Posterior vena cava (tissue), 2 donors: Measurements from ENCODE around the gene GCDH. TPM values are rescaled to one million over a fixed set of nuclear protein-coding genes. Genes with fewer than 3 reads are reported as not detected.

Source experiments
- microRNA-seq, 2 donors: library from miRNA; unstranded; fragments of <30 nt; microRNA quantifications; one replicate each; pipeline ENCODE4 v1.2.0, GENCODE V29; 2020 to 2021; ENCODE audit warnings: borderline microRNAs expressed in 2 of 2
- total RNA-seq, 2 donors: library from RNA; stranded (reverse); fragmentation: NEBNext Ultra II Directional; extraction: Animal tissue kit (Norgen Biotek cat#: 25700); gene quantifications; one replicate each; pipeline ENCODE4 v1.2.1, GENCODE V29; 2021
- donor health status: DM: yes; HTN: yes; CAD: no.
- donor health status: DM: yes; HTN: yes; CAD: no.

The GCDH gene
- total RNA-seq, 2 donors from 2014 or later = 8.5 to 14.6 TPM

Small RNA genes lying within 50 kb of the gene (microRNA-seq; reads per million reads assigned to microRNA genes)
- gene MIR5695 (0.26 to 0.32 reads per million in 2 donors), gene MIR6515 (0.26 to 1.6 reads per million in 2 donors), gene MIR6794 (0 reads per million in 2 donors)

Other genes starting within 250 kb of the GCDH start
- gene MAN2B1, start 224.4 kb upstream of the GCDH start, total RNA-seq = 10 to 100 TPM; 57.2 to 95.8 TPM
- gene WDR83, start 224.4 kb upstream of the GCDH start, total RNA-seq = 1 to 10 TPM; 6.7 to 6.9 TPM
- gene DHPS, start 209.3 kb upstream of the GCDH start, total RNA-seq = 10 to 100 TPM; 47.2 to 52.6 TPM
- gene GNG14, start 203.2 kb upstream of the GCDH start, total RNA-seq = not detected
- 1 to 10 TPM; 3.1 to 3.6 TPM for gene FBXW9, start 194.5 kb upstream of the GCDH start, total RNA-seq
- gene TNPO2, start 167.2 kb upstream of the GCDH start, total RNA-seq = 10 to 100 TPM; 57.5 to 59.2 TPM
- 100 to 1,000 TPM; 109 to 121 TPM for gene TRIR, start 156.5 kb upstream of the GCDH start, total RNA-seq
- gene GET3, start 153.7 kb upstream of the GCDH start, total RNA-seq = 10 to 100 TPM; 41.2 to 42.6 TPM
- not detected for gene BEST2, start 139.4 kb upstream of the GCDH start, total RNA-seq
- 10 to 100 TPM; 20.2 to 21.7 TPM for gene HOOK2, start 115.6 kb upstream of the GCDH start, total RNA-seq
- 100 to 1,000 TPM; 193 to 418 TPM for gene JUNB, start 99.7 kb upstream of the GCDH start, total RNA-seq
- gene PRDX2, start 89.4 kb upstream of the GCDH start, total RNA-seq = 100 to 1,000 TPM; 126 to 130 TPM
- 1 to 10 TPM in 1 of 2 donors, under 1 TPM in 1; 1.00 to 1.6 TPM for gene THSD8, start 89.1 kb upstream of the GCDH start, total RNA-seq
- gene RNASEH2A, start 84.6 kb upstream of the GCDH start, total RNA-seq = 1 to 10 TPM; 4.3 to 5.1 TPM
- not detected for gene RTBDN, start 56.6 kb upstream of the GCDH start, total RNA-seq
- gene MAST1, start 52.6 kb upstream of the GCDH start, total RNA-seq = under 1 TPM in 1 of 2 donors, not detected in 1; 0.37 TPM
- 10 to 100 TPM; 20.2 to 31.8 TPM for gene DNASE2, start 9.7 kb upstream of the GCDH start, total RNA-seq
- under 1 TPM in 1 of 2 donors, not detected in 1; 0.33 TPM for gene KLF1, start 4.0 kb upstream of the GCDH start, total RNA-seq
- not detected for gene SYCE2, start 28.1 kb downstream of the GCDH start, total RNA-seq
- gene FARSA, start 42.6 kb downstream of the GCDH start, total RNA-seq = 10 to 100 TPM; 30.8 to 31.1 TPM
- gene CALR, start 47.4 kb downstream of the GCDH start, total RNA-seq = 100 to 1,000 TPM; 629 to 855 TPM
- gene RAD23A, start 54.7 kb downstream of the GCDH start, total RNA-seq = 100 to 1,000 TPM in 1 of 2 donors, 10 to 100 TPM in 1; 90.9 to 124 TPM
- 10 to 100 TPM; 18.1 to 20.7 TPM for gene GADD45GIP1, start 66.1 kb downstream of the GCDH start, total RNA-seq
- gene DAND5, start 78.4 kb downstream of the GCDH start, total RNA-seq = not detected
- gene NFIX, start 104.3 kb downstream of the GCDH start, total RNA-seq = 100 to 1,000 TPM; 242 to 327 TPM
- gene LYL1, start 211.7 kb downstream of the GCDH start, total RNA-seq = 10 to 100 TPM in 1 of 2 donors, 1 to 10 TPM in 1; 9.8 to 13.0 TPM
- 10 to 100 TPM; 21.9 to 24.1 TPM for gene TRMT1, start 225.6 kb downstream of the GCDH start, total RNA-seq
- gene NACC1, start 227.1 kb downstream of the GCDH start, total RNA-seq = 10 to 100 TPM; 37.6 to 39.7 TPM